HCT116 (cell line): ENCODE data around the gene UPK3A. TPM values are rescaled to one million over a fixed set of nuclear protein-coding genes. Genes with fewer than 3 reads are reported as not detected.

Experiments
- ATAC-seq: fragments of 200-7000 bp; cut with Tn5 transposase; 2 replicates; pipeline ENCODE4 v1.9.1; 2020; ENCODE audit warnings: mild to moderate bottlenecking, moderate library complexity
- BruUV-seq: library from RNA; stranded (reverse); fragments of 400-500 nt; replicated peaks from 2 replicates; lab custom pipeline; 2021; lab: Mats Ljungman, UMichigan
- CTCF ChIA-PET: fragments of 300-600 bp; sonication (Branson Sonifier 250); formaldehyde crosslinking; loops from one replicate; lab custom pipeline; 2021; ENCODE audit warnings: antibody characterized with exemption; lab: Charles Lee
- POLR2A ChIA-PET: fragments of 300-600, 350-600 bp; sonication (Branson Sonifier 250); formaldehyde crosslinking; loops from one replicate; lab custom pipeline; 2021; ENCODE audit warnings: antibody characterized with exemption; lab: Charles Lee
- RAD21 ChIA-PET, 2 experiments: fragments of 300-600 bp; sonication (Branson Sonifier 250); formaldehyde crosslinking; loops; one replicate each; lab custom pipeline; 2023; ENCODE audit warnings: low total read pairs in 2 of 2; ENCODE audit not compliant: uncharacterized antibody in 2 of 2, unreplicated experiment in 2 of 2, low non-redundant PET in 1 of 2; lab: Charles Lee
- DNase-seq: peaks from one replicate; pipeline ENCODE4 v3.0.0-alpha.2; 2010; ENCODE audit warnings: low read depth, low spot score
- H2AFZ ChIP-seq: fragments of 200-600 bp; shearing (Covaris generic), sonication (generic); 2 replicates; pipeline ENCODE4 v1.6.1; 2017; ENCODE audit warnings: low read depth, mixed run types, mixed read lengths, antibody characterized with exemption, low read length; ENCODE audit not compliant: poor library complexity, severe bottlenecking
- H3K27ac ChIP-seq: 2 replicates; pipeline ENCODE4 v1.5.1; 2012; ENCODE audit warnings: low read depth, low read length
- H3K27me3 ChIP-seq: fragments of 200-600 bp; sonication (generic); 2 replicates; pipeline ENCODE4 v1.6.1; 2016; ENCODE audit warnings: mixed run types, low read length, mixed read lengths; ENCODE audit not compliant: insufficient read depth
- H3K36me3 ChIP-seq, 2 experiments: fragments of 200-500 bp in 1 of 2; fragments of 200-600 bp in 1 of 2; sonication (Bioruptor generic) in 1 of 2; sonication (generic) in 1 of 2; 2 replicates each; pipeline versions ENCODE4 v1.5.1 to v1.6.1; 2014 to 2016; ENCODE audit warnings: low read length in 2 of 2, inconsistent platforms in 1 of 2, mixed read lengths in 1 of 2, mixed run types in 1 of 2; ENCODE audit not compliant: insufficient read depth in 2 of 2, control insufficient read depth in 1 of 2
- H3K4me1 ChIP-seq, 2 experiments: fragments of 200-600 bp in 1 of 2; sonication (generic) in 1 of 2; 2 replicates each; pipeline versions ENCODE4 v1.5.1 to v1.6.1; 2012 to 2017; ENCODE audit warnings: low read length in 2 of 2, inconsistent platforms in 1 of 2, mild to moderate bottlenecking in 1 of 2, mixed read lengths in 1 of 2, mixed run types in 1 of 2, moderate library complexity in 1 of 2; ENCODE audit not compliant: insufficient read depth in 2 of 2, control insufficient read depth in 1 of 2
- H3K4me2 ChIP-seq: fragments of 200-600 bp; sonication (generic); 2 replicates; pipeline ENCODE4 v1.6.1; 2017; ENCODE audit warnings: mixed run types, low read length, mixed read lengths
- H3K4me3 ChIP-seq, 2 experiments: fragments of 200-600 bp in 1 of 2; sonication (generic) in 1 of 2; replicated peaks in 1 of 2; 2 replicates each; pipeline ENCODE4 v1.5.1; 2011 to 2016; ENCODE audit warnings: low read length in 2 of 2, control low read depth in 1 of 2, low read depth in 1 of 2, mild to moderate bottlenecking in 1 of 2, mixed read lengths in 1 of 2, mixed run types in 1 of 2
- H3K79me2 ChIP-seq: fragments of 200-600 bp; sonication (generic); 2 replicates; pipeline ENCODE4 v1.6.1; 2017; ENCODE audit warnings: mild to moderate bottlenecking, mixed run types, low read length, moderate library complexity, mixed read lengths; ENCODE audit not compliant: insufficient read depth
- H3K9ac ChIP-seq: fragments of 200-600 bp; sonication (generic); 2 replicates; pipeline ENCODE4 v1.6.1; 2016; ENCODE audit warnings: low read length, mixed read lengths
- H3K9me2 ChIP-seq: fragments of 200-600 bp; sonication (generic), shearing (Covaris generic); 2 replicates; pipeline ENCODE4 v1.6.1; 2017; ENCODE audit warnings: mixed run types, mild to moderate bottlenecking, moderate library complexity; ENCODE audit not compliant: insufficient read depth
- H3K9me3 ChIP-seq, 2 experiments: fragments of 200-500 bp in 1 of 2; fragments of 200-600 bp in 1 of 2; sonication (Bioruptor generic) in 1 of 2; sonication (generic) in 1 of 2; 2 replicates each; pipeline ENCODE4 v1.6.1; 2014 to 2017; ENCODE audit warnings: low read length in 2 of 2, mixed read lengths in 2 of 2, inconsistent platforms in 1 of 2, low read depth in 1 of 2, mild to moderate bottlenecking in 1 of 2, mixed run types in 1 of 2, moderate library complexity in 1 of 2; ENCODE audit not compliant: control insufficient read depth in 1 of 2, insufficient read depth in 1 of 2
- H4K20me1 ChIP-seq: fragments of 200-600 bp; sonication (generic), shearing (Covaris generic); 2 replicates; pipeline ENCODE4 v1.6.1; 2017; ENCODE audit warnings: mixed run types, mild to moderate bottlenecking, moderate library complexity; ENCODE audit not compliant: insufficient read depth
- EGR1 ChIP-seq: IDR thresholded peaks from 2 replicates; pipeline ENCODE4 v1.6.1; 2012; ENCODE audit warnings: low read depth
- POLR2AphosphoS5 ChIP-seq: IDR thresholded peaks from 2 replicates; pipeline ENCODE4 v1.6.1; 2011; ENCODE audit warnings: mild to moderate bottlenecking, low read depth, low read length, moderate library complexity
- RAD21 ChIP-seq: IDR thresholded peaks from 2 replicates; pipeline ENCODE4 v1.6.1; 2012; ENCODE audit warnings: low read depth, mild to moderate bottlenecking
- ZFX ChIP-seq: fragments of 450-650 bp; IDR thresholded peaks from 2 replicates; pipeline ENCODE4 v1.6.1; 2017
- intact Hi-C: fragments of 100-400 bp; cut with micrococcal nuclease; formaldehyde crosslinking; loops from 2 replicates; pipeline ENCODE4 v1.10.0; 2022
- total RNA-seq: library from RNA; stranded (reverse); gene quantifications from one replicate; pipeline ENCODE4 v1.2.1, GENCODE V29; 2021; ENCODE audit not compliant: unreplicated experiment
- TF ChIP-seq, protein P1 (sequence below): IDR thresholded peaks from 2 replicates; pipeline ENCODE4 v1.6.1; 2011; ENCODE audit warnings: mild to moderate bottlenecking, low read length, moderate library complexity; ENCODE audit not compliant: insufficient replicate concordance; ENCODE audit errors: extremely low read depth
- TF ChIP-seq, protein P2 (sequence below), 3 experiments: fragments of 200-600 bp in 1 of 3; sonication (generic) in 1 of 3; IDR thresholded peaks in 2 of 3; conservative IDR thresholded peaks in 1 of 3; 2 replicates each; pipeline ENCODE4 v1.5.1; 2012 to 2017; ENCODE audit warnings: low read depth in 2 of 3, low read length in 2 of 3, antibody characterized with exemption in 1 of 3, borderline replicate concordance in 1 of 3, control low read depth in 1 of 3, mild to moderate bottlenecking in 1 of 3, mixed read lengths in 1 of 3, mixed run types in 1 of 3, moderate library complexity in 1 of 3; ENCODE audit not compliant: insufficient read depth in 1 of 3

UPK3A gene
- total RNA-seq, 1 experiment from 2014 or later = not detected

DNA sequence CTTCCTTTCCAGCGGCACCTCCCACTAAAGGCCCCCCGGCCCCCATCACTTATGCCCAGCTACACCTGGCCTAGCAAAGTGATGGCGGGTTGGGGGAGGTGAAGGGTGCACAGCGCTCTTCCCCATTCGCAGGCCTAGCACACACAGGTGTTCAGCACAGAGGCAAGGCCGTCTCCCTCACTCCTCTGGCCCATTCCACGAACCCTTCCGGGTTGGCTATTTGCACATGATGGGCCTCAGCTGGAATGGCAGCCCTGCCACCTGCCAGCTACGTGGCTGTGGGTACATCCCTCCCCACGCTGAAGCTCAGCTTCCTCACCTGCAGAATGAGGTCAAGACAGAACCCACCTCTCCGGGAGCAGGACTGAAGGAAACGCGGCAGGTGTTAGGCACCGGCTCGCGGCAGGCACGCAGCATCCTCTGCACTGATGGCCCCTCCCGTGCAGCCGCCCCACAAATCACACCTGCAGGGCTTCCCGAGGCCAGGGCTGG is 48.9 kb upstream of the UPK3A start (continued):
- no peak for TF ChIP-seq POLR2AphosphoS5
- no peak for TF ChIP-seq ZFX
- no peak for TF ChIP-seq RAD21
- TF ChIP-seq EGR1 = no peak
- TF ChIP-seq, protein P1, sequence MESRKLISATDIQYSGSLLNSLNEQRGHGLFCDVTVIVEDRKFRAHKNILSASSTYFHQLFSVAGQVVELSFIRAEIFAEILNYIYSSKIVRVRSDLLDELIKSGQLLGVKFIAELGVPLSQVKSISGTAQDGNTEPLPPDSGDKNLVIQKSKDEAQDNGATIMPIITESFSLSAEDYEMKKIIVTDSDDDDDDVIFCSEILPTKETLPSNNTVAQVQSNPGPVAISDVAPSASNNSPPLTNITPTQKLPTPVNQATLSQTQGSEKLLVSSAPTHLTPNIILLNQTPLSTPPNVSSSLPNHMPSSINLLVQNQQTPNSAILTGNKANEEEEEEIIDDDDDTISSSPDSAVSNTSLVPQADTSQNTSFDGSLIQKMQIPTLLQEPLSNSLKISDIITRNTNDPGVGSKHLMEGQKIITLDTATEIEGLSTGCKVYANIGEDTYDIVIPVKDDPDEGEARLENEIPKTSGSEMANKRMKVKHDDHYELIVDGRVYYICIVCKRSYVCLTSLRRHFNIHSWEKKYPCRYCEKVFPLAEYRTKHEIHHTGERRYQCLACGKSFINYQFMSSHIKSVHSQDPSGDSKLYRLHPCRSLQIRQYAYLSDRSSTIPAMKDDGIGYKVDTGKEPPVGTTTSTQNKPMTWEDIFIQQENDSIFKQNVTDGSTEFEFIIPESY = no peak

DNA sequence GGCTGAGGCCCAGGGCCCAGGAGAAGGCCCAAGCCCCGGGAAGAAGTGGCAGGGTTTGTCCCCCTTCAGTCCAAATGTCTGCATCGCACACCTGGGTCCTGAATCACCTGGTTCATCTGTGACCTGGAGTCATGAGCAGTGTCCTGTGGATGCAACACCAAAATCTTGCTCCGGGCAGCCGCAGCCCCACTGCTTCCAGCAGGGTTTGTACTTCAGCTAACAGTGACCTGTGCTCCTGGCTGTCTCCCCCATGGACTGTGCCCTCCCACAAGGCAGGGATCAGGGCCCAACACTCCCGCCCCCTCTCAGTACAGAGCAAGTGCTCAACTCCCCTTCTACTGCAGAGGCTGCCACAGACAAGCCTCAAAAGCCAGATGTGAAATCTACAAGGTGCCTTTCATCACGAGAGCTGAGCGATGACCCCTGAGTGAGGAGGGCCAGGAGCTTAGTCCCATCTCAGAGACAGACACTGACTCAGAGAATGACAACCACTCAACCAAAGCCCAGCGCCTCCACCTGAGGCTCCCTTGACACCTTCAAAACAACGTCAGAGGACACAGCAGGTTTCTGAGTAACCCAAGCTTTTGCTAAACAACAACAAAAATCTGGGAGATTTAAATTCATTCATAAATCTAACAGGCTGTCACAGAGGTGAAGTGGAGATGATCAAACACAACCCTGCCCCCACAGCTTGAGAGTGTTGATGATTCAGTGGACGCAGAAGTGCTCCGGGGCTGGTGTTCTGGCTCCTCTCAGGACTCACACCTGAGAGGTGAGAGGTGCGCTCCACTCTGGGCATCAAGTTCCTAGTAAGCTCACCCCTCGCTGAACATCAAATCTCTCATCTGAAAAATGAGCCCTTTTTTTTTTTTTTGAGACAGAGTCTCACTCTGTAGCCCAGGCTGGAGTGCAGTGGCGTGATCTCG is 47.4 kb upstream of the UPK3A start:
- DNase-seq (no peak), ATAC-seq (no peak)
- Histone ChIP-seq H3K79me2 (peaks cover 33% of the 10 kb centered on the region), H2AFZ (no peak overlapping the region), H3K36me3 (no peaks in the 10 kb centered on the region; a peak in 2 of 4 replicates), H3K4me2 (no peak overlapping the region), H3K4me3 (no peak overlapping the region), H3K4me1 (peaks cover 12 to 28% of the 10 kb centered on the region in 2 experiments), H3K9me2 (no peaks in the 10 kb centered on the region), H3K9me3 (no peaks in the 10 kb centered on the region), H4K20me1 (no peaks in the 10 kb centered on the region)
- RAD21 ChIA-PET = no interaction called here
- CTCF ChIA-PET = no interaction called here
- POLR2A ChIA-PET = no interaction called here
- TF ChIP-seq, protein P2, sequence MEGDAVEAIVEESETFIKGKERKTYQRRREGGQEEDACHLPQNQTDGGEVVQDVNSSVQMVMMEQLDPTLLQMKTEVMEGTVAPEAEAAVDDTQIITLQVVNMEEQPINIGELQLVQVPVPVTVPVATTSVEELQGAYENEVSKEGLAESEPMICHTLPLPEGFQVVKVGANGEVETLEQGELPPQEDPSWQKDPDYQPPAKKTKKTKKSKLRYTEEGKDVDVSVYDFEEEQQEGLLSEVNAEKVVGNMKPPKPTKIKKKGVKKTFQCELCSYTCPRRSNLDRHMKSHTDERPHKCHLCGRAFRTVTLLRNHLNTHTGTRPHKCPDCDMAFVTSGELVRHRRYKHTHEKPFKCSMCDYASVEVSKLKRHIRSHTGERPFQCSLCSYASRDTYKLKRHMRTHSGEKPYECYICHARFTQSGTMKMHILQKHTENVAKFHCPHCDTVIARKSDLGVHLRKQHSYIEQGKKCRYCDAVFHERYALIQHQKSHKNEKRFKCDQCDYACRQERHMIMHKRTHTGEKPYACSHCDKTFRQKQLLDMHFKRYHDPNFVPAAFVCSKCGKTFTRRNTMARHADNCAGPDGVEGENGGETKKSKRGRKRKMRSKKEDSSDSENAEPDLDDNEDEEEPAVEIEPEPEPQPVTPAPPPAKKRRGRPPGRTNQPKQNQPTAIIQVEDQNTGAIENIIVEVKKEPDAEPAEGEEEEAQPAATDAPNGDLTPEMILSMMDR (IDR thresholded peaks at IDR 0.05 in 2 of 3, conservative IDR thresholded peaks at IDR 0.05 in 1 of 3; ENCODE audit: borderline replicate concordance in 1 of 3, insufficient read depth in 1 of 3, low read depth in 2 of 3, low read length in 2 of 3) = no peak
- TF ChIP-seq, all 23 proteins: peak for 0
- H3K9ac ChIP-seq = no peak overlapping the region
- H3K27ac ChIP-seq = no peak overlapping the region
- intact Hi-C loops = no loop called here
- no TSS peak for BruUV-seq
- H3K27me3 ChIP-seq = no peaks in the 10 kb centered on the region
